PC-3 (cell line): ENCODE measurements around the gene LAMA5. TPM values are rescaled to one million over a fixed set of nuclear protein-coding genes. Genes with fewer than 3 reads are reported as not detected.

Source experiments
- ATAC-seq: fragments of 200-7000 bp; cut with Tn5 transposase; 2 replicates; pipeline ENCODE4 v1.9.1; 2020; ENCODE audit warnings: mild to moderate bottlenecking, moderate library complexity
- BruUV-seq: library from RNA; stranded (reverse); fragments of 400-500 nt; replicated peaks from 2 replicates; lab custom pipeline; 2021; lab: Mats Ljungman, UMichigan
- CTCF ChIA-PET: fragments of 300-600 bp; sonication (Branson Sonifier 250); formaldehyde crosslinking; loops from one replicate; lab custom pipeline; 2022; ENCODE audit warnings: antibody characterized with exemption; lab: Charles Lee
- POLR2A ChIA-PET: fragments of 300-600 bp; sonication (Branson Sonifier 250); formaldehyde crosslinking; loops from one replicate; lab custom pipeline; 2022; ENCODE audit warnings: antibody characterized with exemption; ENCODE audit not compliant: unreplicated experiment; lab: Charles Lee
- DNase-seq: peaks from one replicate; pipeline ENCODE4 v3.0.0-alpha.2; 2015
- H2AFZ ChIP-seq: fragments of 300-600 bp; sonication (generic); 2 replicates; pipeline ENCODE4 v1.6.0; 2016; ENCODE audit warnings: antibody characterized with exemption, low read length
- H3F3A ChIP-seq: fragments of 300-600 bp; sonication (generic); one replicate; pipeline ENCODE4 v1.6.0; 2017; ENCODE audit warnings: antibody characterized with exemption, low read length, control low read depth, mild to moderate bottlenecking; ENCODE audit not compliant: unreplicated experiment
- H3K27ac ChIP-seq: fragments of 300-600 bp; sonication (generic); 2 replicates; pipeline ENCODE4 v1.5.1; 2016; ENCODE audit warnings: mild to moderate bottlenecking, low read length
- H3K27me3 ChIP-seq: fragments of 300-600 bp; sonication (generic); 2 replicates; pipeline ENCODE4 v1.6.1; 2016; ENCODE audit warnings: low read length, mixed read lengths
- H3K36me3 ChIP-seq: fragments of 300-600 bp; sonication (generic); 2 replicates; pipeline ENCODE4 v1.6.1; 2016; ENCODE audit warnings: low read depth, mixed run types, low read length, mixed read lengths
- H3K4me1 ChIP-seq: fragments of 300-600 bp; sonication (generic); 2 replicates; pipeline ENCODE4 v1.5.1; 2016; ENCODE audit warnings: low read length; ENCODE audit not compliant: insufficient read depth
- H3K4me2 ChIP-seq: fragments of 300-600 bp; sonication (generic); 2 replicates; pipeline ENCODE4 v1.6.0; 2016; ENCODE audit warnings: low read length
- H3K4me3 ChIP-seq: fragments of 300-600 bp; sonication (generic); 2 replicates; pipeline ENCODE4 v1.5.1; 2016; ENCODE audit warnings: mild to moderate bottlenecking, low read length, mixed read lengths
- H3K79me2 ChIP-seq: fragments of 300-600 bp; sonication (generic); 2 replicates; pipeline ENCODE4 v1.6.1; 2017; ENCODE audit warnings: low read length, mixed read lengths
- H3K9ac ChIP-seq: fragments of 300-600 bp; sonication (generic); 2 replicates; pipeline ENCODE4 v1.6.0; 2016; ENCODE audit warnings: mild to moderate bottlenecking, low read length
- H3K9me2 ChIP-seq: fragments of 300-600 bp; sonication (generic); replicated peaks from 2 replicates; pipeline ENCODE4 v1.6.1; 2016; ENCODE audit warnings: mixed run types, low read length, mixed read lengths
- H3K9me3 ChIP-seq: fragments of 300-600 bp; sonication (generic); 2 replicates; pipeline ENCODE4 v1.6.1; 2016; ENCODE audit warnings: low read length, mixed read lengths
- H4K20me1 ChIP-seq: fragments of 300-600 bp; sonication (generic); 2 replicates; pipeline ENCODE4 v1.6.1; 2016; ENCODE audit warnings: low read length, mixed read lengths
- EZH2 ChIP-seq: fragments of 300-600 bp; sonication (generic); IDR thresholded peaks from one replicate; pipeline ENCODE4 v1.6.1; 2017; ENCODE audit warnings: antibody characterized with exemption, mild to moderate bottlenecking, low read length; ENCODE audit not compliant: unreplicated experiment
- EZH2phosphoT487 ChIP-seq: fragments of 300-600 bp; sonication (generic); IDR thresholded peaks from 2 replicates; pipeline ENCODE4 v1.6.1; 2018; ENCODE audit warnings: mild to moderate bottlenecking, antibody characterized with exemption, low read length, borderline replicate concordance
- intact Hi-C: fragments of 100-400 bp; cut with micrococcal nuclease; formaldehyde crosslinking; loops from 2 replicates; pipeline ENCODE4 v1.9.0; 2023
- total RNA-seq: library from RNA; depleted of rRNA; stranded (reverse); fragments of >200 nt; gene quantifications from 2 replicates; pipeline ENCODE4 v1.2.3, GENCODE V29; 2014
- TF ChIP-seq, protein P1 (sequence below): fragments of 300-600 bp; sonication (generic); conservative IDR thresholded peaks from 2 replicates; pipeline ENCODE4 v1.5.1; 2017; ENCODE audit warnings: antibody characterized with exemption, low read depth, mild to moderate bottlenecking, low read length

The LAMA5 gene
- total RNA-seq, 1 experiment from 2014 or later = 196 TPM

DNA sequence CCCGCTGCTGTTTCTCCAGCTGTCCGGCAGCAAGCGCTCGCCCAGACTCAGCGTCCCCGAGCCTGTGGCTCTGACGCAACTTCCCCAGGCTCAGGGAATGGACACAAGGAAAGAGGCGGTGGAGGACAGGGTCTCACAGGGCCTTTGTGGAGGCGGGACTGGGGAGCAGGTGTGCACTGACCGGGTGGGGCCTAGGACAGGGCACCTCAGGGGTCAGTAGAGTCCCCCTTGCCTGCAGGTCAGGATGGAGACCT, 20.0 kb downstream of the LAMA5 start:
- H3K27me3 ChIP-seq = no peaks in the 10 kb centered on the region
- H4K20me1 ChIP-seq = no peaks in the 10 kb centered on the region
- H3K4me2 ChIP-seq = no peak overlapping the region
- H3K79me2 ChIP-seq = peaks cover 13% of the 10 kb centered on the region; the same call in 1 of the 2 replicates
- H3K4me3 ChIP-seq = no peak overlapping the region
- H3K27ac ChIP-seq = no peak overlapping the region
- no peaks in the 10 kb centered on the region for H3K9me2 ChIP-seq
- no peaks in the 10 kb centered on the region for H3K9me3 ChIP-seq
- ChIA-PET CTCF (no interaction called here), POLR2A (no interaction called here)
- no peak overlapping the region for H2AFZ ChIP-seq
- BruUV-seq = no TSS peak
- H3F3A ChIP-seq = peaks cover 8% of the 10 kb centered on the region
- H3K9ac ChIP-seq = no peak overlapping the region
- TF ChIP-seq EZH2 = no peak
- TF ChIP-seq EZH2phosphoT487 = no peak
- TF ChIP-seq, protein P1, sequence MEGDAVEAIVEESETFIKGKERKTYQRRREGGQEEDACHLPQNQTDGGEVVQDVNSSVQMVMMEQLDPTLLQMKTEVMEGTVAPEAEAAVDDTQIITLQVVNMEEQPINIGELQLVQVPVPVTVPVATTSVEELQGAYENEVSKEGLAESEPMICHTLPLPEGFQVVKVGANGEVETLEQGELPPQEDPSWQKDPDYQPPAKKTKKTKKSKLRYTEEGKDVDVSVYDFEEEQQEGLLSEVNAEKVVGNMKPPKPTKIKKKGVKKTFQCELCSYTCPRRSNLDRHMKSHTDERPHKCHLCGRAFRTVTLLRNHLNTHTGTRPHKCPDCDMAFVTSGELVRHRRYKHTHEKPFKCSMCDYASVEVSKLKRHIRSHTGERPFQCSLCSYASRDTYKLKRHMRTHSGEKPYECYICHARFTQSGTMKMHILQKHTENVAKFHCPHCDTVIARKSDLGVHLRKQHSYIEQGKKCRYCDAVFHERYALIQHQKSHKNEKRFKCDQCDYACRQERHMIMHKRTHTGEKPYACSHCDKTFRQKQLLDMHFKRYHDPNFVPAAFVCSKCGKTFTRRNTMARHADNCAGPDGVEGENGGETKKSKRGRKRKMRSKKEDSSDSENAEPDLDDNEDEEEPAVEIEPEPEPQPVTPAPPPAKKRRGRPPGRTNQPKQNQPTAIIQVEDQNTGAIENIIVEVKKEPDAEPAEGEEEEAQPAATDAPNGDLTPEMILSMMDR = no peak
- intact Hi-C loops = no loop called here
- H3K36me3 ChIP-seq = peaks cover 64% of the 10 kb centered on the region
- ATAC-seq = no peak
- H3K4me1 ChIP-seq = peaks cover 22% of the 10 kb centered on the region
- no peak for DNase-seq

- Histone ChIP-seq H3K9me3 (no peaks in the 10 kb centered on the region), H3K27ac (no peak overlapping the region), H3K36me3 (peaks cover 62% of the 10 kb centered on the region), H3K27me3 (no peaks in the 10 kb centered on the region), H3K4me3 (no peak overlapping the region), H4K20me1 (no peaks in the 10 kb centered on the region), H3K4me2 (no peak overlapping the region), H3F3A (peaks cover 8% of the 10 kb centered on the region), H3K9me2 (no peaks in the 10 kb centered on the region), H2AFZ (no peak overlapping the region), H3K4me1 (peaks cover 19% of the 10 kb centered on the region), H3K79me2 (peaks cover 10% of the 10 kb centered on the region; the same call in 1 of the 2 replicates), H3K9ac (no peak overlapping the region)
- BruUV-seq = no TSS peak
- no peak for TF ChIP-seq EZH2
- TF ChIP-seq, protein P1 = no peak
- ChIA-PET POLR2A (no interaction called here), CTCF (no interaction called here)
- intact Hi-C loops = no loop called here
- no peak for DNase-seq
- no peak for ATAC-seq
Measured at GRCh38 chr20:62346398-62347150, 20.5 kb downstream of the LAMA5 start.

DNA sequence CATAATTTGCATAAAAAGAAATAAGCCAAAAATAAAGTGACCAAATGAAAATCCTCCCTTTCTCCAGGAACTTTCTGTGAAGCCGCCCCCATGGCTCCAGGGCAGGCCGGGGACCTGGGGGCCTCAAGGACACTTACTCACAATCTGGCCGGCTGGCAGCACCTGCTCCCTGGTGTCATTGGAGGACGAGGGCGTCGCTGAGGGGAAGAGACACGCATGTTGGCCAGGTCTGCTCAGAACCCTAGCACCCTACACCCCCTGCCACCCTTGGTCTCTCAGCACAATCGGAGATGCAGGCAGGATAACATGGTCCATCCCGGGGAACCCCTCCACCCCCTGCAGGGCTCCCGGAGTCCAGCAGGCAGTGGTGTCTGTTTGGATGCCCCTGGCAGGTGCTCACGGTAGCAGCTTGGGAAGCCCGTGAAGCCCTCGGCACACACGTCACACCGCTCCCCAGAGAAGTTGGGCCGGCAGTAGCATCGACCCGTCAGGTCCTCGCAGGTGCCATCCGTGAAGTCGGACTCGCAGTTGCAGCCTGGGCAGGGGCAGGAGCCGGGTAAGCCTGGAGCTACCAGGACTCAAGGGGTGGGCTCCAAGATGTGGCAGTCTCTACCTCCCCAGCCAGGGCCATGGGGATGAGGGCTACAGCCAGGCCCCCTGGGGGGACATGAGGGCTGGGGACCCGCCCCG, 21.3 kb downstream of the LAMA5 start:
- no TSS peak for BruUV-seq

More for the DNA sequence above, 21.3 kb downstream of the LAMA5 start:
- no peak for ATAC-seq
- H3K4me1 ChIP-seq = peaks cover 12% of the 10 kb centered on the region
- intact Hi-C loops = no loop called here
- H3F3A ChIP-seq = peaks cover 4% of the 10 kb centered on the region
- no peaks in the 10 kb centered on the region for H3K27me3 ChIP-seq
- no peaks in the 10 kb centered on the region for H3K9me3 ChIP-seq
- H4K20me1 ChIP-seq = no peaks in the 10 kb centered on the region
- DNase-seq = no peak
- no peak overlapping the region for H3K27ac ChIP-seq
- ChIA-PET POLR2A (no interaction called here), CTCF (no interaction called here)
- H3K79me2 ChIP-seq = peaks cover 10% of the 10 kb centered on the region; the same call in 1 of the 2 replicates
- H2AFZ ChIP-seq = no peak overlapping the region
- H3K4me2 ChIP-seq = no peak overlapping the region
- H3K9me2 ChIP-seq = no peaks in the 10 kb centered on the region
- no peak for TF ChIP-seq EZH2
- TF ChIP-seq, protein P1 = no peak
- no peak for TF ChIP-seq EZH2phosphoT487
- no peak overlapping the region for H3K9ac ChIP-seq
- no peak overlapping the region for H3K4me3 ChIP-seq
- peaks cover 60% of the 10 kb centered on the region for H3K36me3 ChIP-seq
